HFF-Myc (cell line): ENCODE measurements around the gene NSMCE4A.
"Not testable (repeated sequence)": the region's sequence is repeated elsewhere in the genome, so short reads cannot be mapped to it uniquely, and the experiment has no call there.

Experiments
- DNase-seq: peaks from one replicate; pipeline ENCODE4 v3.0.0-alpha.2; 2011; ENCODE audit warnings: low read depth; ENCODE audit errors: extremely low read depth
- H3K4me3 ChIP-seq: replicated peaks from 2 replicates; pipeline ENCODE4 v1.5.1; 2011; ENCODE audit warnings: low read depth, mild to moderate bottlenecking, control low read depth, low read length
- CTCF ChIP-seq: IDR thresholded peaks from 2 replicates; pipeline ENCODE4 v1.5.1; 2012; ENCODE audit warnings: mild to moderate bottlenecking, low read depth, low read length, control low read depth; ENCODE audit errors: missing control alignments

The NSMCE4A gene

GRCh38 chr10:121975295-121976086 lies 474 bp upstream of the NSMCE4A start:
- no peak for DNase-seq
- peak; percentile 62 for TF ChIP-seq CTCF
- peak overlapping the region; percentile 79 for H3K4me3 ChIP-seq

DNA sequence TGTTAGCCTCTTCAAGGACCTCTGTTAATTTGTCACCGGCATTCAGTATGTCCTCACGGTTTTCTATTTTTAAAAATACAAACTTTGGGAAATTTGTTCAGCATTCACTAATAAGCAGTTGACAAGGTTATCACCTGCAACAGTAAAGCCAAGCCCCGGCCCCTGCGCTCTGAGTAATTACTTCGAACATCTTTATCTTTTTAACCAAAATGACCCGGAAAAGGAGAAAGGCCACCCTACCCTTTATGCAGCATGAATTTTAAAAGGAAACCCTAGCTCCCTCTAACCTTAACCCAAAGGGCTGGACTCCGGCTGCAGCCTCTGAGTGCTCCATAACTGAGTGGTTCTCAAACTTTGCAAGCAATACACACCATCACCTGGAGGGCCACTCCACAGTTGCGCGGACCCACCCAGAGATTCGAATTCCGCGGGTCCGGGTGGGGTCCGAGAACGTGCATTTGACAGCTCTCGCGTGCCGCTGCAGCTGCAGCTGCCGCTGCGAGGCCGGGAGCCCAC lies 940 bp downstream of the NSMCE4A start:
- peak overlapping the region; percentile 79 for H3K4me3 ChIP-seq

DNA sequence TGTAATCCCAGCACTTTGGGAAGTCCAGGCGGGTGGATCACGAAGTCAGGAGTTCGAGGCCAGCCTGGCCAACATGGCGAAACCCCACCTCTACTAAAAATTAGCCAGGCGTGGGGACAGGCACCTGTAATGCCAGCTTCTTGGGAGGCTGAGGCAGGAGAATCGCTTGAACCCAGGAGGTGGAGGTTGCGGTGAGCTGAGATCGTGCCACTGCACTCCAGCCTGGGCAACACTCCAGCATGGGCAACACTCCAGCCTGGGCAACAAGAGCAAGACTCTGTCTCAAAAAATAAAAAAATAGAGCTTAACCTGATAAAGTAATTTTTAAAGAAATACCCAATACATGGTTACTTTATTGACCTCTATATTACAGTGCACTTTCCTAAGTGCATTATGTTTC lies 5.9 kb downstream of the NSMCE4A start:
- H3K4me3 ChIP-seq, DNase-seq: not testable (repeated sequence)

More for the DNA sequence above, 940 bp downstream of the NSMCE4A start:
- DNase-seq, result no peak
- TF ChIP-seq CTCF, result no peak

- no peak overlapping the region for H3K4me3 ChIP-seq
- no peak for TF ChIP-seq CTCF
- DNase-seq, result no peak
Measured at GRCh38 chr10:121965996-121966395, 9.0 kb downstream of the NSMCE4A start.

GRCh38 chr10:121961456-121961855 lies 13.6 kb downstream of the NSMCE4A start:
- no peak for DNase-seq
- H3K4me3 ChIP-seq, result no peak overlapping the region
- no peak for TF ChIP-seq CTCF

DNA sequence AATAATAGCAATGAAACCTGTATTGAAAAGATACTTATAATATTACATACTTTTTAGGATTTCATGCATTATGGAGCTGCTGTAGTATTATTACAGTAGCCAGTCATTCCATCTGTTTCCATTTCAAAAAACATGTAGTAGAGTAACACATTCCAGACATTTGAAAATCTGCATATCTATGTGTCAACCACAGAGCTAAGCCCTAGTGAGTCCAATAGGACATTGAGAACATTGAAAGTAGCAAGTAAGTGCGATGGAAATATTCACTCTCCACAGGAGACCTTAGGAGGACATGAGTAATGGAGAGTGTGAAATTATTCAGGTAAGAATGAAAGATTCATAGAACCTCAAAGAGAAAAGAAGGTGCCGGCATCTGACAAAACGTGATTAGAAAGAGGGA lies 15.3 kb downstream of the NSMCE4A start:
- DNase-seq, result no peak
- H3K4me3 ChIP-seq, result no peak overlapping the region
- TF ChIP-seq CTCF, result no peak

DNA sequence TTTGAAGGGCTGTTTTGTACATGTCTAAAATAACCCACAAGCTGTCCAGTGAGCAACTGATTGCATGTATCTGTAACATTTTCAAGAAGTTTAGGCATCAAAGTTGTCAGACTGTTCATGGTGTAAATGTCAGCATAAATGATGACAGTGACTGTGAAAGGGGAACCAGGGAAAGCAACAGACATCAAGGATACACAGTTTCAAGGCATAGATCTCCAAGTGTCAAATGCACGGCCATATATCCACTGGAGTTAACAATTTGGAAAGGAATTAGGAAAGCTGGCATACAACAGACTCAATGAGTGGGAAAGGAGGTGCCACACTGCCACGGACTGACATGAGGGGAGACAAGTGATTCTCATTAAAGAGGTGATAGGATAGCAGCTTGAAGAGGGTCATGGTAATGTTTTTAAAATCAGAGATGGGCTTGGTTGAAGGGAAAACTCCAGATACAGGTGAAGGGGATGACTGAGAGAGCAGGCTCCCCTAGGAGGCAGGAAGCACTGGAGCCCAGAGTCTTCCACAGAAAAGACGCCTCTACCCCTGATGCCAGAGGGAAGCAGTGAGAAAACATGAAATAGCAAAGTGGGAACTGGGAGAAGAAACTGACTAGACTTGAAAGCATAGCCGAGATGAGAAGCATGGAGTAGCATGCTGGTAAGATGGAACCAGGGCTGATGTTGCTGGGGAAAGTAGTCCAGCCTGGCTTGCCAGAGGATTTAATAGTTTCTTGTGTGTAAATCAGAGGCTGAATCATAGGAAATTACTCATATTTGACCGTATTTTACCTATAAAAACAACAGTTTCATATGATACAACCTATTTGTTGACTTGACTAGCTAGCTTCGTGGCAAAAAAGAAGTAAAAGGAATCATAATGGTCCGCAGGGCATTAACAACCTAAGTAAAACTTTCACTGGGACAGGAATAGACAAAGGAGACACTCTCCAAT lies 18.6 kb downstream of the NSMCE4A start:
- H3K4me3 ChIP-seq, result no peak overlapping the region
- DNase-seq, result no peak
- TF ChIP-seq CTCF, result no peak
